HFF-Myc (cell line): Measurements from ENCODE around the gene WDHD1.

Source experiments
- DNase-seq: peaks from one replicate; pipeline ENCODE4 v3.0.0-alpha.2; 2011; ENCODE audit warnings: low read depth; ENCODE audit errors: extremely low read depth
- H3K4me3 ChIP-seq: replicated peaks from 2 replicates; pipeline ENCODE4 v1.5.1; 2011; ENCODE audit warnings: low read depth, mild to moderate bottlenecking, control low read depth, low read length
- CTCF ChIP-seq: IDR thresholded peaks from 2 replicates; pipeline ENCODE4 v1.5.1; 2012; ENCODE audit warnings: mild to moderate bottlenecking, low read depth, low read length, control low read depth; ENCODE audit errors: missing control alignments

WDHD1 gene

DNA sequence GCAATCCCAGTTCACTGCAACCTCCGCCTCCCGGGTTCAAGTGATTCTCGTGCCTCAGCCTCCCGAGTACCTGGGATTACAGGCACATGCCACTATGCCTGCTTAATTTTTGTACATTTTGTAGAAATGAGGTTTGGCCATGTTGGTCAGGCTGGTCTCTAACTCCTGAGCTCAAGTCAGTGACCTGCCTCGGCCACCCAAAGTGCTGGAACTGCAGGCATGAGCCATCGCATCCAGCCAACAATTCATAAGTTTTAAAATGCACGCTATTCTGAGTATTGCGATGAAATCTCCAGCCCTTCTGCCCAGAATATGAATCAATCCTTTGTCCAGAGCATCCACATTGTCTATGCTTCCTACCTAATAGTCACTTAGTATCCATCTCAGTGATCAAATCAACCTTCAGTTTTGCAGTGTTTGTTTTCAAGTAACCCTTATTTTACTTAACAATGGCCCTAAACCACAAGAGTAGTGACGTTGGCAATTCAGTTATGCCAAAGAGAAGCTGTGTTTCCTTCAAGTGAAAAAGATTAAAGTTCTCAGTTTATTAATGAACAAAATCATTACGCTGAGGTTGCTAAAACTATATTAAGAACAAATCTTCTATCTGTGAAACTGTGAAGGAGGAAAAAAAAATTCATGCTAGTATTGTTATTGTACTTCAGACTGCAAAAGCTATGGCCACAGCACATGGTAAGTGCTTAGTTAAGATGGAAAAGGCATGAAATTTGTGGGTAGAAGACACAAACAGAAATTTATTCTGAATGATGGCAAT lies 135.2 kb downstream of the WDHD1 start:
- H3K4me3 ChIP-seq: no peak overlapping the region
- DNase-seq: no peak
- no peak for TF ChIP-seq CTCF

DNA sequence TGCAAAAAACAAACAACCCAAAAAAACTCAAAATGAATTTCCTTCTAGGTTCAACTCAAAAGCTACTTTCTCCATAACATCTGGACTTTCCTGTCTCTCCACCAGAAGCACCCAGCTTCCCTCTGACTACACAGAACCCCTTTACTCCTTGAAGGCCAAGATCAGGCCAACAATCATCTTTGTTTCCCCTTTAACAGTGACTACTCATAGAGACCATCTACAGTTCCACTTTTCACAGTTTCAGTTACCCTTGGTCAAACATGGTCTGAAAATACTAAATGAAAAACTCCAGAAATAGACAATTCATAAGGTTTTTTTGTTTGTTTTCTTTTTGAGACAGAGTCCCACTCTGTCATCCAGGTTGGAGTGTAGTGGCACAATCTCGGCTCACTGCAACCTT lies 136.1 kb downstream of the WDHD1 start:
- DNase-seq: no peak
- H3K4me3 ChIP-seq: no peak overlapping the region
- TF ChIP-seq CTCF: no peak

GRCh38 chr14:54889919-54890318 lies 137.0 kb downstream of the WDHD1 start:
- no peak overlapping the region for H3K4me3 ChIP-seq
- TF ChIP-seq CTCF: no peak
- no peak for DNase-seq
